Aorta (tissue), 5 donors: ENCODE measurements around the gene CEP112. TPM values are rescaled to one million over a fixed set of nuclear protein-coding genes. Genes with fewer than 3 reads are reported as not detected.

Experiments
- ATAC-seq: fragments of 200-7000 bp; cut with Tn5 transposase; one replicate; pipeline ENCODE4 v1.9.1; 2022; ENCODE audit warnings: moderate library complexity; ENCODE audit not compliant: low FRiP score
- DNase-seq, 2 donors: peaks; one replicate each; pipeline ENCODE4 v3.0.0-alpha.2; 2020
- H3K27ac ChIP-seq, 2 donors: one replicate each; pipeline ENCODE4 v1.5.1; 2013; ENCODE audit warnings: low read length in 2 of 2, mild to moderate bottlenecking in 2 of 2, moderate library complexity in 2 of 2, control low read depth in 1 of 2, inconsistent platforms in 1 of 2, low read depth in 1 of 2
- H3K27me3 ChIP-seq, 2 donors: one replicate each; pipeline ENCODE4 v1.6.1; 2013; ENCODE audit warnings: control low read depth in 1 of 2, low read length in 1 of 2, mild to moderate bottlenecking in 1 of 2, moderate library complexity in 1 of 2; ENCODE audit not compliant: insufficient read depth in 2 of 2, control insufficient read depth in 1 of 2
- H3K36me3 ChIP-seq, 2 donors: one replicate each; pipeline ENCODE4 v1.6.1; 2013; ENCODE audit warnings: control low read depth in 1 of 2, low read length in 1 of 2, mild to moderate bottlenecking in 1 of 2; ENCODE audit not compliant: insufficient read depth in 2 of 2, control insufficient read depth in 1 of 2
- H3K4me1 ChIP-seq, 2 donors: one replicate each; pipeline ENCODE4 v1.6.1; 2013; ENCODE audit warnings: low read length in 2 of 2, control low read depth in 1 of 2, mild to moderate bottlenecking in 1 of 2, moderate library complexity in 1 of 2; ENCODE audit not compliant: insufficient read depth in 2 of 2, control insufficient read depth in 1 of 2
- H3K4me3 ChIP-seq, 2 donors: one replicate each; pipeline ENCODE4 v1.5.1; 2013; ENCODE audit warnings: low read length in 2 of 2, control low read depth in 1 of 2, mild to moderate bottlenecking in 1 of 2
- H3K9me3 ChIP-seq: one replicate; pipeline ENCODE4 v1.6.1; 2013; ENCODE audit warnings: mild to moderate bottlenecking, low read length; ENCODE audit not compliant: control insufficient read depth
- WGBS, 2 donors: extraction: QIAGEN DNeasy Blood & Tissue Kit; methylation state at CpG; one replicate each; pipeline ENCODE4 v1.1.7; 2013; 5-methylcytosine and 5-hydroxymethylcytosine counted together
- intact Hi-C, 2 donors: fragments of 100-400 bp; cut with DNase I; formaldehyde crosslinking; loops; one replicate each; pipeline versions ENCODE4 v1.14.2 to v1.15.0; 2022
- polyA plus RNA-seq, 2 donors: library from polyadenylated mRNA; stranded (reverse); fragments of 200-250 nt; gene quantifications; one replicate each; pipeline ENCODE4 v1.2.3, GENCODE V29; 2013
- total RNA-seq, 2 donors: library from RNA; stranded (reverse); fragmentation: NEBNext Ultra II Directional; extraction: Animal tissue kit (Norgen Biotek cat#: 25700); gene quantifications; one replicate each; pipeline ENCODE4 v1.2.1, GENCODE V29; 2021
- donor health status: healthy with polysubstance abuse.
- donor health status: Bipolar disorder and iron deficiency.
- donor health status: DM: no; HTN: no; CAD: no.
- donor health status: DM: no; HTN: no; CAD: no.
- donor health status: DM: yes; HTN: yes; CAD: no.

The CEP112 gene
- total and polyA plus RNA-seq, 4 donors = 17.5 to 47.5 (median 30.7) TPM

GRCh38 chr17:65750166-65750565 is 441.8 kb downstream of the CEP112 start:
- 95 to 97% methylated on average over 1 of the region's 1 CpG for WGBS, 2 donors
- DNase-seq (no peak), ATAC-seq (no peak)
- Histone ChIP-seq H3K4me1 (no peaks in the 10 kb centered on the region), H3K27ac (no peak overlapping the region), H3K27me3 (no peaks in the 10 kb centered on the region), H3K4me3 (no peak overlapping the region), H3K36me3 (no peaks in the 10 kb centered on the region), H3K9me3 (no peaks in the 10 kb centered on the region)
- intact Hi-C loops = no loop called here

DNA sequence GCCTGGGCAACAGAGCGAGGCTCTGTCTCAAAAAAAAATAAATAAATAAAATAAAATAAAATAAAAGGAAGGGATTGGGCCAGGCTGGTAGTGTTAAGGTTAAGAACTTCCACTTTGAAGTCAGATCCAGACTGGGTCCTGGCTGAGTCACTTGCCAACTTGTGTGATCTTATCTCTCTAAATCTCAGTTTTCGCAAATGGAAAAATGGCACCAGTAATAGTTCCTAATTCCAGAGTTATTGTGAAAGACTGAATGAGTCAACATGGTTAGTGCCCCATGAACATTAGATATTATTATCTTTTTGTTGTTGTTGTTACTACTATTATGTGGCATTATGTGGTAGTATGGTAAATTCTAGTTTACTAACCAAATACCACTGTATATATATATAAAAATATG is 442.5 kb downstream of the CEP112 start:
- intact Hi-C loops = no loop called here
- Histone ChIP-seq H3K4me3 (no peak overlapping the region), H3K27ac (no peak overlapping the region), H3K36me3 (no peaks in the 10 kb centered on the region), H3K9me3 (no peaks in the 10 kb centered on the region), H3K4me1 (no peaks in the 10 kb centered on the region), H3K27me3 (no peaks in the 10 kb centered on the region)
- WGBS, 2 donors = 91% methylated on average over 2 of the region's 2 CpGs
- DNase-seq = no peak
- no peak for ATAC-seq

GRCh38 chr17:65745241-65745640 is 446.7 kb downstream of the CEP112 start:
- H3K9me3 ChIP-seq = no peaks in the 10 kb centered on the region
- H3K4me3 ChIP-seq = no peak overlapping the region
- DNase-seq (no peak), ATAC-seq (no peak)
- intact Hi-C loops = no loop called here
- H3K27ac ChIP-seq = no peak overlapping the region
- H3K27me3 ChIP-seq = no peaks in the 10 kb centered on the region
- no peaks in the 10 kb centered on the region for H3K4me1 ChIP-seq
- no peaks in the 10 kb centered on the region for H3K36me3 ChIP-seq

DNA sequence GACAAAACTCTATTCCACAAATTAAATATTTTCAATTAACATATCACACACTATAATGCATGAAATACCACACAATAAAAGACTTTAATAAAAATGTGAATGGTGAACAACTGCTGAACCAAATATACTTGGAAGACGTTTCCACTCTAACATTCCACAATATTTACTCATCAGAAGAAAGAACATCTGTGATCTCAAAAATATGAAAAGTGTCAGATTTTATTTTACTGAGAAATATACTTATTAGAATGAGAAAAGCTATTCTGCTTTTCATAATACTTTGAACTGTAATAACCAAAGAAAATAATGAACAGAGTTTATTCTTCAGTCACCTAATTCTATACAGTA is 448.7 kb downstream of the CEP112 start:
- Histone ChIP-seq H3K9me3 (no peaks in the 10 kb centered on the region), H3K27ac (no peak overlapping the region), H3K36me3 (no peaks in the 10 kb centered on the region), H3K4me3 (no peak overlapping the region), H3K27me3 (no peaks in the 10 kb centered on the region), H3K4me1 (no peaks in the 10 kb centered on the region)
- intact Hi-C loops = no loop called here
- DNase-seq (no peak), ATAC-seq (no peak)
- WGBS, 2 donors = 2 to 8% methylated on average over 1 of the region's 1 CpG

GRCh38 chr17:65742403-65743307 is 449.3 kb downstream of the CEP112 start:
- no peak overlapping the region for H3K27ac ChIP-seq
- no peak overlapping the region for H3K4me3 ChIP-seq
- no peak for ATAC-seq
- WGBS, 2 donors = 35 to 37% methylated on average over 6 of the region's 6 CpGs
- intact Hi-C loops = no loop called here
- no peaks in the 10 kb centered on the region for H3K9me3 ChIP-seq
- no peaks in the 10 kb centered on the region for H3K36me3 ChIP-seq
- H3K27me3 ChIP-seq = no peaks in the 10 kb centered on the region
- no peaks in the 10 kb centered on the region for H3K4me1 ChIP-seq
- no peak for DNase-seq

DNA sequence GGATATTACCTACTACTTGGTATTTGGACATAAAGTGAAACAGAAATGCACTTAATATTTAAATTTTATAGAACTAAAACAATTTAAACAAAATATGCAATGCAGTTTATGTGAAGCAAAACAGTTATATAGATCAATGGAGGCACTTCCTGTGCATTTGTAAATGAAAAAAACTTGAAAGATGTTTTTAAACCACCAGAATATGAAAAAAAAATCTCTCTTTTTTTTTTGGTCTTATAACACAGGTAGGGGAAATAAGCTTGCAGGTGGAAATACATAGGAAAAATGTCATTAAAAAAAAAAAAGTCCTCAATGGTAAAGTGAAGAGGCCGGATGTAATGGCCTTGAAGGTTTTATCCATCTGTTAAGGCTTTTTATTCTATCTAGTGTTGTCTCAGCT is 450.2 kb downstream of the CEP112 start:
- DNase-seq (no peak), ATAC-seq (no peak)
- no peak overlapping the region for H3K4me3 ChIP-seq
- H3K27me3 ChIP-seq = no peaks in the 10 kb centered on the region
- peaks cover 0 to 3% of the 10 kb centered on the region in 2 donors for H3K36me3 ChIP-seq
- intact Hi-C loops = no loop called here
- no peaks in the 10 kb centered on the region for H3K9me3 ChIP-seq
- 90 to 97% methylated on average over 1 of the region's 1 CpG for WGBS, 2 donors
- no peaks in the 10 kb centered on the region for H3K4me1 ChIP-seq
- no peak overlapping the region for H3K27ac ChIP-seq

DNA sequence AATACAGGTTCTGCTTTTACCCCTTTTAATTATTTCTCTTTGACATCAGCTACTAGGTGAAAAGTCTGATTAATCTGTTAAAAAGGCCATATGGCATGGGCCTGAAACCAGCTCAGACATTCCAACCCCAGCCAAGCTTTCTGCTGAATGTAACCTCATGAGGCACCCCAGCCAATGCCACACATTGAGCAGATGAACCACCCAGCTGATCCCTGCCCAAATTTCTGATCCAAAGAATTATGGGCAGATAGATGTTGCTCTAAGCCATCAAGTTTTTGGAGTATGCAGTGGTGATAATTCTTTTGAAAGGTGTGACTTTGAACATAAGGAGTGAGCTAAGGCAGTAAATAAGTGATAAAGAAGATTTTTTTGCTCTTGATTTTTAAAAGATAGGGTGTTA is 452.9 kb downstream of the CEP112 start:
- Histone ChIP-seq H3K27me3 (no peaks in the 10 kb centered on the region), H3K4me3 (no peak overlapping the region), H3K4me1 (no peaks in the 10 kb centered on the region), H3K9me3 (no peaks in the 10 kb centered on the region), H3K36me3 (peaks cover 0 to 3% of the 10 kb centered on the region in 2 donors), H3K27ac (no peak overlapping the region)
- ATAC-seq (no peak), DNase-seq (no peak)
- intact Hi-C loops = no loop called here

DNA sequence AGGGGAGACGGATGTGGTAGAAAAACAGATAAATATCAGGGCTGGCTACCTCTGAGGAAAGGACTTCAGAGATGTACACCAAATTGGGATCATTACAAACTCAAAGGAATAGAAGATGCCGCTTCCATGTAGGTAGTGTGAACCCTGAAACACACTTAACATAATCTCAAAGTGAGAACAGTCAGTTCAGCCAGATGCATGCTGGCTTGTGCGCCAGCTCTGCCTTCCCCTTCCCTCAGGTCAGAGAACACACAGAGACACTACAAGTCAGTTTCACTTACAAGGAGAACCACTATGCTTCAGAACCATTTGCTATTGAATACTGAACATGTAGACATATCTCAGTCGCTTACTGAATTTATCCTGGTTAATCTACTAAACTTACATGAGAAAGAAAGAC is 454.5 kb downstream of the CEP112 start:
- Histone ChIP-seq H3K27me3 (no peaks in the 10 kb centered on the region), H3K36me3 (peaks cover 0 to 3% of the 10 kb centered on the region in 2 donors), H3K27ac (no peak overlapping the region), H3K9me3 (no peaks in the 10 kb centered on the region), H3K4me1 (no peaks in the 10 kb centered on the region), H3K4me3 (no peak overlapping the region)
- no peak for ATAC-seq
- no peak for DNase-seq
- intact Hi-C loops = no loop called here
- WGBS, 2 donors = 95 to 98% methylated on average over 4 of the region's 4 CpGs

DNA sequence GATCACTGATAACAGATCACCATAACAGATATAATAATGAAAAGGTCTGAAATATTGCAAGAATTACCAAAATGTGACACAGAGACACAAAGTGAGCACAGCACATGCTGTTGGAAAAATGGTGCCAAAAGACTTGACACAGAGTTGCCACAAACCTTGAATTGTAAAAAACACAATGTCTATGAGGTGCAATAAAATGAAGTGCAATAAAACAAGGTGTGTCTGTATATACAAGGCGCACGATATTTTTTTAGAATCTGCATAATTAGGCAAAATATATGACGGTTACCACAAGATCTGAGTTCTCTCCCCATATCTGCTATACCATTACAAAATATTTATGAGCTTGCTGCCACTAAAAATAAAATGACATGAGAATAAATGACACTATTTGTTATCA is 458.6 kb downstream of the CEP112 start:
- ATAC-seq (no peak), DNase-seq (no peak)
- H3K4me1 ChIP-seq = no peaks in the 10 kb centered on the region
- intact Hi-C loops = no loop called here
- WGBS, 2 donors = 97 to 98% methylated on average over 3 of the region's 3 CpGs
- H3K36me3 ChIP-seq = peaks cover 0 to 3% of the 10 kb centered on the region in 2 donors
- H3K9me3 ChIP-seq = no peaks in the 10 kb centered on the region
- H3K27ac ChIP-seq = no peak overlapping the region
- H3K4me3 ChIP-seq = no peak overlapping the region
- H3K27me3 ChIP-seq = no peaks in the 10 kb centered on the region
